GM12874 (cell line): ENCODE measurements around the gene APCDD1.

Experiments used
- TF ChIP-seq, protein P1 (sequence below): IDR thresholded peaks from 2 replicates; pipeline ENCODE4 v1.5.1; 2011; ENCODE audit warnings: low read depth, mild to moderate bottlenecking, control low read depth, low read length, moderate library complexity; ENCODE audit not compliant: insufficient read depth

Gene APCDD1

GRCh38 chr18:10463096-10463495, 8.7 kb downstream of the APCDD1 start:
- TF ChIP-seq, protein P1, sequence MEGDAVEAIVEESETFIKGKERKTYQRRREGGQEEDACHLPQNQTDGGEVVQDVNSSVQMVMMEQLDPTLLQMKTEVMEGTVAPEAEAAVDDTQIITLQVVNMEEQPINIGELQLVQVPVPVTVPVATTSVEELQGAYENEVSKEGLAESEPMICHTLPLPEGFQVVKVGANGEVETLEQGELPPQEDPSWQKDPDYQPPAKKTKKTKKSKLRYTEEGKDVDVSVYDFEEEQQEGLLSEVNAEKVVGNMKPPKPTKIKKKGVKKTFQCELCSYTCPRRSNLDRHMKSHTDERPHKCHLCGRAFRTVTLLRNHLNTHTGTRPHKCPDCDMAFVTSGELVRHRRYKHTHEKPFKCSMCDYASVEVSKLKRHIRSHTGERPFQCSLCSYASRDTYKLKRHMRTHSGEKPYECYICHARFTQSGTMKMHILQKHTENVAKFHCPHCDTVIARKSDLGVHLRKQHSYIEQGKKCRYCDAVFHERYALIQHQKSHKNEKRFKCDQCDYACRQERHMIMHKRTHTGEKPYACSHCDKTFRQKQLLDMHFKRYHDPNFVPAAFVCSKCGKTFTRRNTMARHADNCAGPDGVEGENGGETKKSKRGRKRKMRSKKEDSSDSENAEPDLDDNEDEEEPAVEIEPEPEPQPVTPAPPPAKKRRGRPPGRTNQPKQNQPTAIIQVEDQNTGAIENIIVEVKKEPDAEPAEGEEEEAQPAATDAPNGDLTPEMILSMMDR, result no peak

GRCh38 chr18:10463741-10464140, 9.3 kb downstream of the APCDD1 start:
- TF ChIP-seq, protein P1, result no peak

- TF ChIP-seq, protein P1, result no peak
Observed at GRCh38 chr18:10465174-10465939, 10.9 kb downstream of the APCDD1 start.

DNA sequence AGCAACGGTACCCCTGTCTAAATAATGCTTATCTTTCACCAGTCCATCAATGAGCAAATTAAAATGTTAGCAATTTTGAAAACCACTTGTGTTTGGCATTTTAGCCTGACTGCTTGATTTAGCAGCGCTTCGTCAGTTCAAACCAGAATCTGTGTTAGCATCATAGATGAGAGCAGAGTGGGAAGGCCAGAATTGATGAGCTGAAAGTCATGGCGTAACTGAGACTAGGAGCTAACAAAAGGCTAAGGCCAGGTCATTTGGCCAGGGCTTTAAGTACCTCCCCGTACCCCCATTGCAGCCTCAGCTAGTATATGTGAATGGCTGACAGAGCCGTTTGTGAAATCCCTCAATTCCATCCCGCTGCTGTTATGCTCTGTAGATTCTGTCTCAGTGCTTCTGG, 16.0 kb downstream of the APCDD1 start:
- TF ChIP-seq, protein P1, result no peak

DNA sequence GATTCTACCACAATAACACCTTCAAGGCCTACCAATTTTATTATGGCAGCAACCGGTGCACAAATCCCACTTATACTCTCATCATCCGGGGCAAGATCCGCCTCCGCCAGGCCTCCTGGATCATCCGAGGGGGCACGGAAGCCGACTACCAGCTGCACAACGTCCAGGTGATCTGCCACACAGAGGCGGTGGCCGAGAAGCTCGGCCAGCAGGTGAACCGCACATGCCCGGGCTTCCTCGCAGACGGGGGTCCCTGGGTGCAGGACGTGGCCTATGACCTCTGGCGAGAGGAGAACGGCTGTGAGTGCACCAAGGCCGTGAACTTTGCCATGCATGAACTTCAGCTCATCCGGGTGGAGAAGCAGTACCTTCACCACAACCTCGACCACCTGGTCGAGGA, 17.1 kb downstream of the APCDD1 start:
- TF ChIP-seq, protein P1, result no peak

GRCh38 chr18:10473132-10473531, 18.7 kb downstream of the APCDD1 start:
- TF ChIP-seq, protein P1, result no peak

GRCh38 chr18:10474309-10474708, 19.9 kb downstream of the APCDD1 start:
- TF ChIP-seq, protein P1, result no peak
